Head of caudate nucleus (tissue), 42 donors: ENCODE measurements around the gene ZSCAN20.

ENCODE experiments used
- DNase-seq, 42 donors: peaks; one replicate each; pipeline versions ENCODE4 v3.0.0 to v3.0.0-alpha.2; 2020 to 2021; ENCODE audit warnings: mixed read lengths in 7 of 42
- intact Hi-C: fragments of 100-400 bp; cut with DNase I; formaldehyde crosslinking; loops from one replicate; pipeline ENCODE4 v1.15.0; 2022

The ZSCAN20 gene

DNA sequence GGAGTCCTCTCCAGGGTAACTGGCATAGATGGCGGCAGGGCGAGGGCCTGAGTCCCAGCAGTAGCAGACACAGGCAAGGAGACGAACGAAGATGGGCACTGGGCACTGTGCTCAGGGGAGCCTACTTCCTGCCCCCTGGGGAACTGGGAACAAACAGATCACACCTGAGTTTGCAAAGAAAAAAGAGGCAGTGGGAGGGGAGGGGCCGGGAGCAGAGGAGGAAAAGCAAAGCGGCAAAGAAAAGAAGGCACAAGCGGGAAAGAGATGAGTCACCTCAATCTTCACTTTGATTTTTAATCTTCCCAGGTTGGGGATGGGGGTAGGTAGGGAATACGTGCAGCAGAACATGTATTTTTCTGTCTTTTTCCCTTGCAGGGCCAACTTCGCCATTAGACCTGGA is 44.0 kb downstream of the ZSCAN20 start:
- DNase-seq, result peak in 28 of 42 donors; percentile 4 to 69 (median 38)
- intact Hi-C loops, result no loop called here

DNA sequence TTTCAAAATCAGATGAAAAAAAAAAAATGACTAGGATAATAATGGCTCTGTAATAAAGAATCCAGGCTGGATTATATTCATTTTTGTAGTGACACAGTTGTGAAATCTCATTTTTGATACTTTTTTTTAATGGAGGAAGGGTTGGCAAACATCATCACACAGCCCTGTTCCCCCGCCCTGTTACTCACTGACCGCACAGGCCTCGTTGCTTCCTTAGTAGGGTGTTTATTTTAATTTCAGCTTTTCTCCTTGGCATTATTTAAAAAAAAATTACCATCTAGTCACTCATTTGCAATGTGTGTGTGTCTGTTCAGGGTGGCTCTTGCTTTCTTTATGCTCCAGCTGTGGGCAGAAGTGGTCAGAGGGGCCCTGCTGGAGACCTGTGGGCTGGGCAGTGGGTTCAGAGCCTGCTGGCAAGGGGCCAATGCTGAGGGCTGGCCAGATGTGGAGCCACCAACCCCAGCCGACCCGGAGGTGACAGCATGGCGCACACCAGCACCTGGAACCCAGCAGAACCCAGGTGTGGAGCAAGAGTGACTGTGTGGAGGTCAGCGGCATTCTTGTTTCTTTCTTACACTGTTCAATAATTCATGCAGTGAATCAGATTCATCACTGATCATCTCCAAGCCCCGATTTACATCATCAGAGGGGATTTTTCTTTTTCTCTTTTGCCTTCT is 44.6 kb downstream of the ZSCAN20 start:
- no peak for DNase-seq
- intact Hi-C loops, result no loop called here

DNA sequence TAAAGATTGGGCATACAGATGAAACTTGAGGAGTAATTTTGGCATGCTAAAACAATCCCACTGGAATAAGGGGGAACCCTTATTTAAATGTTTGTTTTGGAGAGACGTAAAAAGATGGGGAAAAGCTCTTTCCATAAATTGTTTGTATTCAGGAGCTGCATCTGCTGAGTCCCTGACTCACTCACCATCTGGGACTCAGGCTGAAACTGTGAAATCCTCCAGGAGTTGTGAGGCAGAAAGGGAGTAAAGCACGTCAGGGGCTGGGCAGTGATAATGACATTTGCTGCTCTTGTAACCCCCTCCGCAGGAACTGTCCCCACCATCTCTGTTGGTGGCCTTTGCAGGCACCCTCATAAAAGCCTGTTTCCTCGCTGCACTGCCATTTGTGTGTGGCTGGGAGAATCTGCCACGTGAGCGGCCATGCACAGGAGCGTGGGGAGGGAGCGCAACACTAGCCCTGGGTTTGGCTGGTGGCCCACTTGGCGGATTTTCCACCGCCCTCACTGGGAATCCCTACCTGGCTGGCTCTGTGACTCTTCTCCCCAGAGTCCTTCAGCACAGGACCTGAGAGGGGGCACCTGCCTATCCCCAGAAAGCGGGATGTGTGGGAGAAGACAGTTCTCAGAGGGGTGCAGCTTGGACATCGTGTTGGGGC is 45.3 kb downstream of the ZSCAN20 start:
- peak in 1 of 42 donors; percentile 36 for DNase-seq

DNA sequence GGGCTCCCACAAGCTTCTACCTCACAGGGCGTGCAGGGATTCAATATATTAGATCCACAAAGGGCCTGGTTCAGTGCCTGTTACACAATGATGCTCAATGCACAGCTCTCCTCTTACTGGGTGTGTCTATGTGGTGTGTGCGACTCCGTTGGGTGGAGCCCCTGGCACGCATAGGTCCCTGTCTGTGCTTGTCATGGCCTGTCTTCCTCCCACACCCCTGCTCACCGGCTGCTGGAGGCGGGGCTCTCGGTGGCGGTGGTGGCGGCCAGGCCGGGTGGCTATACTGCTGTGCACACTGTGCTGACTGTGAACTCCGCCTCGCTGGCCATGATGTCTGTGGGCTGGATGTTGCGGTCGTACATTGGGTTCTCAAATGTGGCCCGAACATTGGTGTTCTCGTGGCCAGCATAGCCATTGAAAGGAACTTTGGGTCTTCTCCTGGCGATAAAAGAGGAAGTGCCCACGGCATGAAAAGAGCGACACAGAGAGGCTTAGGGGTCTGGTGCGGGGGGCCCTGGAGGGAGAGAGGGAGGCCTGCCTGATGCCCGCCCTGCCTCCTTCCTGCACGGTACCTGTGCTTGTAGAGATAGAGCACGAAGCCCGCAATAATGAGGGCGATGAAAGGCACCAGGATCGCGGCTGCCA is 46.9 kb downstream of the ZSCAN20 start:
- intact Hi-C loops, result no loop called here
- DNase-seq, result peak in 1 of 42 donors; percentile 12

More for the DNA sequence above, 45.3 kb downstream of the ZSCAN20 start:
- intact Hi-C loops, result no loop called here

DNA sequence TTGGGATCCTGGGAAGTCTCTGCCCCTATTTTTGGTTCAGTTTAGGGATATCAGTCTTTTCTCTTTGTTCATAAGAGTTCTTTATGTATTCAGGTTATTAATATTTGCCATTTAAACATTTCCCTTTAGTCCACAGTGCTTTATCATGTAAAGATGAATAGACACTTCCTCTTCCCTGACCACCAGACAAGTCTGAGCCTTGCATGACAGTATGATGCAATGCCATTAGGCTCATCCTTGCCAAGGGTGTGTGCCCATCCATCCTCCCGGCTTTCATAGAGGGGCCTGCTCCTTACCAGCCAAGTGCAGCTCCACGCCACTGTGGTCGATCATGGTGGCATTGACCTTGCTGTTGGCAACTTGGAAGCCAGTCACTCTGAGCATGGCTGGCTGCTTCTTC is 52.1 kb downstream of the ZSCAN20 start:
- intact Hi-C loops, result no loop called here
- DNase-seq, result no peak

DNA sequence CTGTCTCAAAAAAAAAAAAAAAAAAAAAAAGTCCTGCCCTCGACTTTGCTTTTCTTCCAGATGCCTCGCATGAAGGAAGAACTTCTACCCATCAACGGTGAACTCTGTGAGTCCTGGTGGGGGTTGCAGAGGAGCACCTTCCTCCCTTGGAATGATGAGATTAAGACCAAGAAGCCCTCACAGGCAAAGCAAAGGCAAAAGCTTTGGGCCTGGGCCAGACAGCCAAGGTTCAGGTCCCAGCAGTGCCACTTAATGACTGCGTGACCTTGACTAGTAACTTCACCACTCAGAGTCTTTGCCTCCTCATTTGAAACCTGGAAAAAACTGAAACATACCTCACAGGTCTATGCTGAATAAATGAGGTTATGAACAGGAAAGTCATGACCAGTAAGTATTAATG is 55.5 kb downstream of the ZSCAN20 start:
- intact Hi-C loops, result no loop called here
- no peak for DNase-seq

DNA sequence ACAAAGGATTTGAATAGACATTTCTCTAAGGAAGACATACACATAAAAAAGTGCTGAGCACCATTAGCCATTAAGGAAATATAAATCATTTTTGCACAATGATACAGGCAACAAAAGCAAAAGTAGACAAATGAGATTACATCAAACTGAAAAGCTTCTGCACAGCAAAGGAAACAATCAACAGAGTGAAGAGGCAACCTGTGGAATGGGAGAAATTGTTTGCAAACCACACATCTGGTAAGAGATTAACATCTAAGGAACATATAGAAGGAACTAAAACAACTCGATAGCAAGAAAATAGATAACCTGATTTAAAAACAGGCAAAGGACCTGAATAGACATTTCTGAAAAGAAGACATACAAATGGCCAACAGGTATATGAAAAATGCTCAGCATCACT is 57.5 kb downstream of the ZSCAN20 start:
- no peak for DNase-seq
- intact Hi-C loops, result no loop called here

DNA sequence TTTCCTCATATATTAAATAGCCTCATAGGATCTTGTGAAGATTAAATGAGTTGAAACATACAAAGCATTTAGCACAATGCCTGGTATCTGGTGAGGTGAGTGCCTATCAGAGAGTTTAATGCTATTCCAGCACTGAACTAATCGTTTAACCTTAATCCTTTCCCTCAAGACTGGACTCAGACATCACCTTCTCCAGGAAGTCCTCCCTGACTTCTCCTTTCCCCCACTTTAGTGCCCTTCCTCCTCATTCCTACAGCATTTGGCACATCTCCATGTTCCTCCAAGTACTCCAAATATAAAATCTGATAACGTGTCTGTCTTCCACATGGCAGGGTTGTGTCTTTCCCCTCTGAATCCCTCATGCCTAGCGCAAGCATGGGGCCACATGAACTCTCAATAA is 59.8 kb downstream of the ZSCAN20 start:
- intact Hi-C loops, result no loop called here

DNA sequence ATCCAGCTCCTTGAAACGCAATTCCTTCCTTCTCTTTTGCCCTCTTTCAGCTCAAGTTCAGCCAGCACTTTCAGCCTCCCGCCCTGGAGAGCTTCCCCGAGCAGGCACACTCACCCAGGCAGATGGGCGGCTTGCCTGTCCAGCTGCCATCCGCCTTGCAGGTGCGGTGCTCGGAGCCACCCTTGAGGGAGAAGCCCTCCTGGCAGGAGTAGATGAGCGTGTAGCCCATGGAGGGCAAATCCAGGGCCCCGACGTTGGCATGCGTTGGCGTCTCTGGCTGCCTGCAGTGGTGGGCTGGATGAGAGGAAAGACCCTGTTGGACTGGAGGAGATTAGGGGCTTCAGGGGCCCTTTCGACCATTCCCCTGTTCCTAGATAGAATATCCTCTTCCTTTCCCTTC is 60.5 kb downstream of the ZSCAN20 start:
- intact Hi-C loops, result no loop called here
- DNase-seq, result no peak

More for the DNA sequence above, 59.8 kb downstream of the ZSCAN20 start:
- DNase-seq, result no peak

DNA sequence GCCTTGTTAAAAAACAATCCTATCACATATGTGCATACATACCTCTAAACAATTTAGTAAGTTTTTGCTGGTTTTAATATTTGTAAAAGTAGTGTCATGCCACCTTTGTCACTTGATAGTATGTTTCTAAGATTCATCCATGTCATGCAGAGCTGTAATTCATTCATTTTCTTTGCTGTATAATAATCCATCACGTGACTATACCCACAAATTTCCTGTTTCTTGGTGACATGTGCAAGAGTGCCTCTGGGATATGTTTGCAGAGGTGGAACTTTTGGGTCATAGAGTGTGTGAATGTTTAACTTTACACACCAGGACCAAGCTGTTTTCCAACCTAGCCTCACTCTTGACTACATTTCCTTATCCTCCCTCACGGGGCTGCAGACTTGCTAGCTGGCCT is 62.9 kb downstream of the ZSCAN20 start:
- intact Hi-C loops, result no loop called here
- no peak for DNase-seq

DNA sequence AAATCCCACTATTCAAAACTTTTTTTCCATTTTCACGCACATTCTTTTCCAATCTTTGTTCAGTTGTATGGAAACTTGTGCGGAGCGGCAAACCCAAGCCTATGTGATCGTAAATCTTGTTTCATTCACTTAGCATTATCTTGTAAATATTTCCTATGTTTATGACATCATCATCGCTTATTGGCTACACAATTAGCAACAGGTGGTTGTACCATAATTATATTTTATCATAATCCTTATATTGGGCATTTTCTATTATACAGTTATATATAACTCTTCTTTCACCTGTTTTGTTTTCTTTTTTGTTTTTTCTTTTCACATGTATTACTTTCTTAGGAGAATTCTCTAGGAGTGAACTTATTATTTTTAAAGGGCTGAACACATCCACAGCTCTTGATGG is 65.4 kb downstream of the ZSCAN20 start:
- intact Hi-C loops, result no loop called here
- DNase-seq, result no peak

DNA sequence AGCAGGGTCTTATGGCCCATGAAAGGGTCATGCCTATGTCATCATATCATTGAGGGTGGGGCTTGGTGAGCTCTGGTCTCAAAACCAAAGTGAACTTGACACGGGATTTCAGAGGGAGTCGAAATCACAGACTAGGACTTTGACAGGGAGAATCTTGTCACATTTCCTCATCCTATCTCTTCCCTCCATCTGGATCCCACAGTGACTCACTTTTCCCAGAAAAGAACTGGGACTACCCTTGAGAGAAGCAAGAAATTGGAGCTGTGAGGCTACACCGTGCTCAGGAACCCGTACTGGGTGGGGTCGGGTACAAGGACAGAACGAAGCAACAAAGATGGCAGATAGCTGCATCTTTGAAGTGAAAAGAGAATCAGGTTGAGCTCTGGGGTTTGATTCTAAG is 69.5 kb downstream of the ZSCAN20 start:
- no peak for DNase-seq
- intact Hi-C loops, result no loop called here
